Psoas muscle (tissue), 8 donors: ENCODE data around the gene FARP1. TPM values are rescaled to one million over a fixed set of nuclear protein-coding genes. Genes with fewer than 3 reads are reported as not detected.
A peak's percentile ranks its signal among the peaks of the same experiment; 100 is the strongest.

Experiments used
- ATAC-seq, 4 donors: fragments of 200-7000 bp; cut with Tn5 transposase; one replicate each; pipeline ENCODE4 v1.9.1; 2020; ENCODE audit warnings: moderate library complexity in 3 of 4, mild to moderate bottlenecking in 2 of 4
- DNase-seq, 2 donors: peaks; one replicate each; pipeline ENCODE4 v3.0.0-alpha.2; 2020
- H3K27ac ChIP-seq: fragments of 200-600 bp; one replicate; pipeline ENCODE4 v1.8.0; 2022
- H3K27me3 ChIP-seq, 3 donors: fragments of 200-600 bp in 1 of 3; one replicate each; pipeline versions ENCODE4 v1.6.1 to v1.8.0; 2013 to 2022; ENCODE audit warnings: low read length in 2 of 3, mild to moderate bottlenecking in 2 of 3, moderate library complexity in 1 of 3; ENCODE audit not compliant: insufficient read depth in 3 of 3
- H3K36me3 ChIP-seq, 2 donors: fragments of 200-600 bp in 1 of 2; one replicate each; pipeline versions ENCODE4 v1.6.1 to v1.8.0; 2013 to 2022; ENCODE audit warnings: low read depth in 1 of 2, mild to moderate bottlenecking in 1 of 2, moderate library complexity in 1 of 2; ENCODE audit not compliant: insufficient read depth in 1 of 2
- H3K4me1 ChIP-seq: fragments of 200-600 bp; one replicate; pipeline ENCODE4 v1.8.0; 2022
- H3K4me3 ChIP-seq: fragments of 200-600 bp; one replicate; pipeline ENCODE4 v1.8.0; 2022; ENCODE audit warnings: mild to moderate bottlenecking
- H3K9me3 ChIP-seq: fragments of 200-600 bp; one replicate; pipeline ENCODE4 v1.8.0; 2022
- CTCF ChIP-seq: fragments of 200-600 bp; IDR thresholded peaks from one replicate; pipeline ENCODE4 v1.8.0; 2022; ENCODE audit warnings: antibody characterized with exemption
- WGBS, 3 donors: extraction: QIAGEN DNeasy Blood & Tissue Kit; methylation state at CpG; one replicate each; pipeline versions ENCODE4 v1.1.6 to v1.1.7; 2013; 5-methylcytosine and 5-hydroxymethylcytosine counted together
- intact Hi-C, 2 donors: fragments of 100-400 bp; cut with DNase I; formaldehyde crosslinking; loops; one replicate each; pipeline versions ENCODE4 v1.11.0 to v1.14.2; 2022
- polyA plus RNA-seq, 3 donors: library from polyadenylated mRNA; stranded (reverse); fragments of 200-250 nt; gene quantifications; one replicate each; pipeline ENCODE4 v1.2.3, GENCODE V29; 2013
- total RNA-seq, 4 donors: library from RNA; stranded (reverse); fragmentation: NEBNext Ultra II Directional in 2 of 4; extraction: Animal tissue kit (Norgen Biotek cat#: 25700) in 2 of 4; gene quantifications; one replicate each; pipeline versions ENCODE4 v1.2.1 to v1.2.4, GENCODE V29; 2021 to 2023
- donor health status: healthy with polysubstance abuse.
- donor health status: DM: no; HTN: no; CAD: no; lungs with moderate emphysema.
- donor health status: Bipolar disorder and iron deficiency.
- donor health status: healthy.
- donor health status: DM: yes; HTN: yes; CAD: no.
- donor health status: DM: no; HTN: no; CAD: no.
- donor health status: DM: no; HTN: no; CAD: no.
- donor health status: DM: yes; HTN: yes; CAD: no.

The FARP1 gene
- total and polyA plus RNA-seq, 7 donors: 5.7 to 19.4 (median 9.2) TPM

DNA sequence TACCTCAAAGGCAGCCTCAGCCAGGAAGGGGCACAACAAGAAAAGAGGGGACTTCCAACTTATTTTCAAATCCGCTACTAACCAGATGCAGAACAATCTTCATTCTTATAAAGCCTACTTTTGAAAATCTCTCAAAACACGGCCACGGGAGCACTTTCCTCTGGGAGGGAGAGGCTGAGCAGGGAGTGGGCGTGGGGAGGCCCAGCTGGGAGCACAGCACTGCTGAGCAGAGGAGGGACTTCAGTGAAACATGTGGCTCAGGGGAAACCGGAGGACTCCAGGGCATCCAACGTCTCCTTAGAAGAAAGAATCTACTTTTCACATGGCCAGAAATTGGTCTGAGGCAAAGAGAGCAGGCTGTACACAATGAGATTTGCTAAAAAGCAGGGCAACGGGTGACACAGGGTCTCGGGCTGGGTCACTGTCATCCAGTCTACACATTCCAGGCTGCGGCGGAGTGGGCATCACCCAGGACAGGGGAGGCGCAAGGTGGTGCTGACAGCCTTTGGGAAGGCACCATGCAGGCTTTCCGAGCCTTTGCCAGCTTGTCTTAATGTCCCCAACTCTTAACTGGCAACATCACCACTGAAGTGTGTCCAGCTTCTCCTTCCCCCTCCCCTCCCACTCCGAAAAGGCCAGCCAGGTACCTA is 317.0 kb downstream of the FARP1 start:
- intact Hi-C loops: no loop called here
- DNase-seq (no peak), ATAC-seq (no peak)
- Histone ChIP-seq H3K4me3 (no peak overlapping the region), H3K27me3 (no peaks in the 10 kb centered on the region), H3K4me1 (peaks cover 12% of the 10 kb centered on the region), H3K9me3 (no peaks in the 10 kb centered on the region), H3K27ac (no peak overlapping the region), H3K36me3 (peaks cover 0 to 83% of the 10 kb centered on the region in 2 donors)
- TF ChIP-seq CTCF: no peak
- WGBS, 3 donors: 85 to 90% (median 86%) methylated on average over 13 of the region's 13 CpGs

GRCh38 chr13:98460516-98460915 is 317.6 kb downstream of the FARP1 start:
- H3K36me3 ChIP-seq: peaks cover 0 to 84% of the 10 kb centered on the region in 2 donors
- TF ChIP-seq CTCF: no peak

DNA sequence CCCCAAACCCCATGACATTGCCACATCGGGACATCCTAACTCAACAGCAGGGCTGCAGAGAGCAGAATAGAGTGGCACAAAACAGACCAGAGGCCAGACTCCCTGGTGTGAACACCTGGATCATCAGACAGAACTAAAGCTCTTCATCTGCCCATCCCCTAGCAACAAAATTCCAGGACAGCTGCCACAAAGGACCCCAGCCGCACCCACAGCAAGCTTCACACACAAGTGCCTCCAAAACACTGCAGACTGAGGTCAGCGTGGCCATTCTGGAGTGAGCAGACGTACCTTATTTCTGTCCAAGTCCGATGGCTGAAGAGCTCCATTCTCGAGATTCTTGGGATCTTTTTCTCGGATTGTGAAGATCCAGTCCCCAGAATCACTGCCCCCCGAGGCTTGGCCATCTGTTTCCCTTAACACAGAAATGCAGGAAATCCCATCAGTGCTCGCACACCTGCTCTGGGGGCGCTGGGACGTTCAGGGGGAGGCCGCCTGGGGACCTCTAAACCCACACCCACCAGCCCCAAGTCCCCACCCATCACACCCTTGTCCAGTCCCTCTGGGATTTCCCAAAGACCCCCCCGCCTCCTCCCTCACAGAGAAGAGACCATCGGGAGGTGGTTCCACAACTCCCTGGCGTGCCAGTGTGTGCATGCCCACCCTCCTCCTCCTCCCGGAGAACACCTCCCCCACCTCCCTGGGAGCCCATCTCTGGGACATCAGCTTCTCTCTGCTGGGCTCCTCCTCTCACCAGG is 318.8 kb downstream of the FARP1 start:
- Histone ChIP-seq H3K36me3 (peaks cover 0 to 81% of the 10 kb centered on the region in 2 donors), H3K27ac (no peak overlapping the region), H3K9me3 (no peaks in the 10 kb centered on the region), H3K4me1 (peaks cover 10% of the 10 kb centered on the region), H3K4me3 (no peak overlapping the region), H3K27me3 (no peaks in the 10 kb centered on the region)
- WGBS, 3 donors: 70 to 73% (median 73%) methylated on average over 16 of the region's 16 CpGs
- TF ChIP-seq CTCF: no peak
- intact Hi-C loops: no loop called here
- ATAC-seq (no peak), DNase-seq (no peak)

More at GRCh38 chr13:98460516-98460915, 317.6 kb downstream of the FARP1 start:
- Histone ChIP-seq H3K27ac (no peak overlapping the region), H3K9me3 (no peaks in the 10 kb centered on the region), H3K4me3 (no peak overlapping the region), H3K4me1 (peaks cover 10% of the 10 kb centered on the region), H3K27me3 (no peaks in the 10 kb centered on the region)
- WGBS, 3 donors: 83 to 89% (median 88%) methylated on average over 13 of the region's 13 CpGs
- intact Hi-C loops: no loop called here
- no peak for DNase-seq
- ATAC-seq: no peak

DNA sequence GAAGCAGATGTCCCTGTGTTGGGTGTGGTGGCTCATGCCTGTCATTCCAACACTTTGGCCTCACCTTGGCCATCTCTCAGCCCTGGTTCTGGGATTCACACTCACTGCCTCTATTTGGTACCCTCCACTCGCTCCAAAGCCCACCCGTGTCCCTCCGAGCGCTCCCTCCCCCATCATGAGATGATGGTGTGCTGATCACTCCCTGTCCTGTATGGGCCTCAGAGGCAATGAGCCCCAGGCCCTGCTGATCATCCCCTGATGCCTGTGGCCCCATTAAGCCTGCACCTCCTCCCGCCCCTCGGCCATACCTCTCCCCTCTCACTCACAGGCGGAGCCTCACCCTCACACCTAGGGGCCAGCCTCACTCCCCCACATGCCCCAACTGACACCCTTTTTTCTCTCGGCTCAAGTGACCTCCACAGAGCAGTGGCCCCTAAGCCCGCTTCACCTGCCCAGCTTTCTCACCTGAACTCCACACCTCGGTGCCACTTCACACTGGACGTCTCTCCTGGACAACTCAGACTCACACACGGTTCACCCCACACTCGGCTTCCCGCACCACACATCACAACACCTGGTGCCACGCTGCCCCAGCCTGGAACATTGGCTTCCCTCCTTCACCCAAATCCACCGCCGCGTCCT is 319.5 kb downstream of the FARP1 start:
- WGBS, 3 donors: 71 to 88% (median 79%) methylated on average over 18 of the region's 18 CpGs
- no peak for TF ChIP-seq CTCF
- Histone ChIP-seq H3K27me3 (no peaks in the 10 kb centered on the region), H3K36me3 (peaks cover 0 to 74% of the 10 kb centered on the region in 2 donors), H3K27ac (no peak overlapping the region), H3K4me3 (no peak overlapping the region), H3K9me3 (no peaks in the 10 kb centered on the region), H3K4me1 (peaks cover 10% of the 10 kb centered on the region)
- intact Hi-C loops: no loop called here
- ATAC-seq (peak in 2 of 4 donors; percentile 11 to 14), DNase-seq (no peak)
